ENCODE measurements around the gene UTP14A.

DNA sequence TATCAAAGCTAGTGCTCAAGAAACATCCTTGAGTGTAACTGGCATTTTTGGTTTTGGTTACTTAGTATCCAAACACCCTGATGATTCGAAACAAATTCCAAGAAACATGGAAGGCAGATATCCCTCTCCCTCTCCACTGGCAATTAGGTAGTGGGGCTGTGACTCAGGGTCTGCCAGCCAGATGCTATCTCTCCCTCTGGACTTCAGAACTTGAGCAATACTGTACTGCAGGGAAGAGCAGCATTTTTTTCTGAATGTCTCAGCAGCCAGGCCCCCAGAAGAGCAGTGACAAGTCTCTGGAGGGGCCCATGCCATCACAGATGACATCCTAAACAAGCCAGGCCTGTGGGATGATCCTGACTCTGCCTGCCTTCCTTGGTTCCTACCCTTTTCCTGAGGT lies 39.2 kb downstream of the UTP14A start:
- TF ChIP-seq, protein P1, sequence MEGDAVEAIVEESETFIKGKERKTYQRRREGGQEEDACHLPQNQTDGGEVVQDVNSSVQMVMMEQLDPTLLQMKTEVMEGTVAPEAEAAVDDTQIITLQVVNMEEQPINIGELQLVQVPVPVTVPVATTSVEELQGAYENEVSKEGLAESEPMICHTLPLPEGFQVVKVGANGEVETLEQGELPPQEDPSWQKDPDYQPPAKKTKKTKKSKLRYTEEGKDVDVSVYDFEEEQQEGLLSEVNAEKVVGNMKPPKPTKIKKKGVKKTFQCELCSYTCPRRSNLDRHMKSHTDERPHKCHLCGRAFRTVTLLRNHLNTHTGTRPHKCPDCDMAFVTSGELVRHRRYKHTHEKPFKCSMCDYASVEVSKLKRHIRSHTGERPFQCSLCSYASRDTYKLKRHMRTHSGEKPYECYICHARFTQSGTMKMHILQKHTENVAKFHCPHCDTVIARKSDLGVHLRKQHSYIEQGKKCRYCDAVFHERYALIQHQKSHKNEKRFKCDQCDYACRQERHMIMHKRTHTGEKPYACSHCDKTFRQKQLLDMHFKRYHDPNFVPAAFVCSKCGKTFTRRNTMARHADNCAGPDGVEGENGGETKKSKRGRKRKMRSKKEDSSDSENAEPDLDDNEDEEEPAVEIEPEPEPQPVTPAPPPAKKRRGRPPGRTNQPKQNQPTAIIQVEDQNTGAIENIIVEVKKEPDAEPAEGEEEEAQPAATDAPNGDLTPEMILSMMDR (conservative IDR thresholded peaks at IDR 0.05; ENCODE audit: low read depth in 2 of 2) = no peak
- TF ChIP-seq EZH2 (IDR thresholded peaks at IDR 0.05; ENCODE audit: low read depth, unreplicated experiment) (no peak), ZNF114 (CRISPR knock-in tag; IDR thresholded peaks at IDR 0.05) (no peak), POLR2AphosphoS5 (IDR thresholded peaks at IDR 0.05; ENCODE audit: low read depth) (no peak), CREB1 (CRISPR knock-in tag; IDR thresholded peaks at IDR 0.05; ENCODE audit: low read depth) (no peak), EZH2phosphoT487 (IDR thresholded peaks at IDR 0.05; ENCODE audit: unreplicated experiment) (no peak)
- TF ChIP-seq, protein P2, sequence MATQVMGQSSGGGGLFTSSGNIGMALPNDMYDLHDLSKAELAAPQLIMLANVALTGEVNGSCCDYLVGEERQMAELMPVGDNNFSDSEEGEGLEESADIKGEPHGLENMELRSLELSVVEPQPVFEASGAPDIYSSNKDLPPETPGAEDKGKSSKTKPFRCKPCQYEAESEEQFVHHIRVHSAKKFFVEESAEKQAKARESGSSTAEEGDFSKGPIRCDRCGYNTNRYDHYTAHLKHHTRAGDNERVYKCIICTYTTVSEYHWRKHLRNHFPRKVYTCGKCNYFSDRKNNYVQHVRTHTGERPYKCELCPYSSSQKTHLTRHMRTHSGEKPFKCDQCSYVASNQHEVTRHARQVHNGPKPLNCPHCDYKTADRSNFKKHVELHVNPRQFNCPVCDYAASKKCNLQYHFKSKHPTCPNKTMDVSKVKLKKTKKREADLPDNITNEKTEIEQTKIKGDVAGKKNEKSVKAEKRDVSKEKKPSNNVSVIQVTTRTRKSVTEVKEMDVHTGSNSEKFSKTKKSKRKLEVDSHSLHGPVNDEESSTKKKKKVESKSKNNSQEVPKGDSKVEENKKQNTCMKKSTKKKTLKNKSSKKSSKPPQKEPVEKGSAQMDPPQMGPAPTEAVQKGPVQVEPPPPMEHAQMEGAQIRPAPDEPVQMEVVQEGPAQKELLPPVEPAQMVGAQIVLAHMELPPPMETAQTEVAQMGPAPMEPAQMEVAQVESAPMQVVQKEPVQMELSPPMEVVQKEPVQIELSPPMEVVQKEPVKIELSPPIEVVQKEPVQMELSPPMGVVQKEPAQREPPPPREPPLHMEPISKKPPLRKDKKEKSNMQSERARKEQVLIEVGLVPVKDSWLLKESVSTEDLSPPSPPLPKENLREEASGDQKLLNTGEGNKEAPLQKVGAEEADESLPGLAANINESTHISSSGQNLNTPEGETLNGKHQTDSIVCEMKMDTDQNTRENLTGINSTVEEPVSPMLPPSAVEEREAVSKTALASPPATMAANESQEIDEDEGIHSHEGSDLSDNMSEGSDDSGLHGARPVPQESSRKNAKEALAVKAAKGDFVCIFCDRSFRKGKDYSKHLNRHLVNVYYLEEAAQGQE (IDR thresholded peaks at IDR 0.05; ENCODE audit: unreplicated experiment) = no peak
